ENCODE measurements around the gene PPP1R2. TPM values are rescaled to one million over a fixed set of nuclear protein-coding genes. Genes with fewer than 3 reads are reported as not detected.

The PPP1R2 gene
- total RNA-seq, 2 donors from 2014 or later, result 24.2 to 30.7 TPM

DNA sequence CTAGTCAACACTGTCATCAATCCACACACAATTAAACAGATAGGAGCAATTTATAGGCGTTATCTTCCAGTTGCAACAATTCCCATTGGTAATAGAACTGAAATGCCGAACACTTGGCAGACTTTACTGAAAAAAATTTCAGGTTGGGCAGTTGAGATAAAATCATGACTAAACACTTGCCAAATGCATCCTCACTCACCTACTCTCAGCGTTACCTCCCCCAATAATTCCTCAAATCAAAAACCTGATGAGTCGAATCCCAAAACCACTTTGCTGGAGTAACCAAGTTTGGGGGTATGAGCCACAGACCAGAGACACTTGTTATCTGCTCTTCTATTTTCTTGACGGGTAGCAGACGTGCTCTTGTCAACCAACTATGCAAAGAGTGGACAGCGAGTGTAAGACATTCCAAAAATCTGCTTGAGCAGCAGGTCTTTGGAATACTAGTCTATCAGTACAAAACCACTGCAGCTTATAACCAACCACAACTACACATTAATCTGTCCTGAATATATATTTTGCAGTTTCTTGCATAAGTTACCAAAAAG is 30.3 kb downstream of the PPP1R2 start:
- H3K27ac ChIP-seq (ENCODE audit: low read depth, low read length), result no peak overlapping the region
- DNase-seq, result no peak
- no peaks in the 10 kb centered on the region for H3K4me1 ChIP-seq (ENCODE audit: control insufficient read depth, insufficient read depth, low read length)
- no peak overlapping the region for H3K27ac Mint-ChIP-seq
- H3K4me3 Mint-ChIP-seq, result no peak overlapping the region
- TF ChIP-seq, protein P1, sequence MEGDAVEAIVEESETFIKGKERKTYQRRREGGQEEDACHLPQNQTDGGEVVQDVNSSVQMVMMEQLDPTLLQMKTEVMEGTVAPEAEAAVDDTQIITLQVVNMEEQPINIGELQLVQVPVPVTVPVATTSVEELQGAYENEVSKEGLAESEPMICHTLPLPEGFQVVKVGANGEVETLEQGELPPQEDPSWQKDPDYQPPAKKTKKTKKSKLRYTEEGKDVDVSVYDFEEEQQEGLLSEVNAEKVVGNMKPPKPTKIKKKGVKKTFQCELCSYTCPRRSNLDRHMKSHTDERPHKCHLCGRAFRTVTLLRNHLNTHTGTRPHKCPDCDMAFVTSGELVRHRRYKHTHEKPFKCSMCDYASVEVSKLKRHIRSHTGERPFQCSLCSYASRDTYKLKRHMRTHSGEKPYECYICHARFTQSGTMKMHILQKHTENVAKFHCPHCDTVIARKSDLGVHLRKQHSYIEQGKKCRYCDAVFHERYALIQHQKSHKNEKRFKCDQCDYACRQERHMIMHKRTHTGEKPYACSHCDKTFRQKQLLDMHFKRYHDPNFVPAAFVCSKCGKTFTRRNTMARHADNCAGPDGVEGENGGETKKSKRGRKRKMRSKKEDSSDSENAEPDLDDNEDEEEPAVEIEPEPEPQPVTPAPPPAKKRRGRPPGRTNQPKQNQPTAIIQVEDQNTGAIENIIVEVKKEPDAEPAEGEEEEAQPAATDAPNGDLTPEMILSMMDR (conservative IDR thresholded peaks at IDR 0.05), result no peak
- H3K36me3 Mint-ChIP-seq (ENCODE audit: low read depth), result peaks cover 44% of the 10 kb centered on the region
- WGBS, 2 experiments (ENCODE audit: insufficient coverage in 1 of 2, insufficient read length in 1 of 2), result 92 to 95% methylated on average over 7 of the region's 7 CpGs
- no peaks in the 10 kb centered on the region for H3K27me3 ChIP-seq (ENCODE audit: control insufficient read depth, insufficient read depth, low read length, poor library complexity, severe bottlenecking)
- peaks cover 48% of the 10 kb centered on the region for H3K36me3 ChIP-seq (ENCODE audit: control insufficient read depth, insufficient read depth, low read length)
- no peaks in the 10 kb centered on the region for H3K27me3 Mint-ChIP-seq (ENCODE audit: insufficient read depth)
- H3K9me3 Mint-ChIP-seq, result no peaks in the 10 kb centered on the region
- no peaks in the 10 kb centered on the region for H3K9me3 ChIP-seq (ENCODE audit: control insufficient read depth, low read length)
- no peak overlapping the region for H3K4me3 ChIP-seq (ENCODE audit: low read length)
- H3K4me1 Mint-ChIP-seq, result no peaks in the 10 kb centered on the region
- no peak overlapping the region for H3K9ac ChIP-seq (ENCODE audit: extremely low read depth, low read length, poor library complexity, severe bottlenecking)

DNA sequence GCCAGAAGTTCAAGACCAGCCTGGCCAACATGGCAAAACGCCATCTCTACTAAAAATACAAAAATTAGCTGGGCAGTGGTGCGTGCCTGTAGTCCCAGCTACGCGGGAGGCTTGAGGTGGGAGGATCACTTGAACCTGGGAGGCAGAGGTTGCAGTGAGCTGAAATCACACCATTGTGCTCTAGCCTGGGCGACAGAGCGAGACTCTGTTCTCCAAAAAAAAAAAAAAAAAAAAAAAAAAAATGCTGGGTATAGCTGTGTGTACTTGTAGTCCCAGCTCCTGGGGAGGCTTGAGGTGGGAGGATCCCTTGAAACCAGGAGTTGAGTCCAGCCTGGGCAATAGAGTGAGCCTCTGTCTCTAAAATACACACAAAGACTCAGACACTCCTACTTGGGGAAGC is 32.0 kb downstream of the PPP1R2 start:
- 95 to 100% methylated on average over 3 to 6 of the region's 6 CpGs for WGBS, 2 experiments (ENCODE audit: insufficient coverage in 1 of 2, insufficient read length in 1 of 2)
- H3K36me3 ChIP-seq (ENCODE audit: control insufficient read depth, insufficient read depth, low read length), result peaks cover 31% of the 10 kb centered on the region
- H3K27me3 Mint-ChIP-seq (ENCODE audit: insufficient read depth), result no peaks in the 10 kb centered on the region
- no peaks in the 10 kb centered on the region for H3K4me1 Mint-ChIP-seq
- TF ChIP-seq, protein P1 (conservative IDR thresholded peaks at IDR 0.05), result no peak
- H3K27me3 ChIP-seq (ENCODE audit: control insufficient read depth, insufficient read depth, low read length, poor library complexity, severe bottlenecking), result no peaks in the 10 kb centered on the region
- no peak overlapping the region for H3K4me3 ChIP-seq (ENCODE audit: low read length)
- DNase-seq, result no peak
- H3K4me1 ChIP-seq (ENCODE audit: control insufficient read depth, insufficient read depth, low read length), result no peaks in the 10 kb centered on the region
- no peak overlapping the region for H3K27ac Mint-ChIP-seq
- H3K27ac ChIP-seq (ENCODE audit: low read depth, low read length), result no peak overlapping the region
- H3K9me3 Mint-ChIP-seq, result no peaks in the 10 kb centered on the region
- H3K9me3 ChIP-seq (ENCODE audit: control insufficient read depth, low read length), result peaks cover 10% of the 10 kb centered on the region
- no peak overlapping the region for H3K9ac ChIP-seq (ENCODE audit: extremely low read depth, low read length, poor library complexity, severe bottlenecking)
- H3K36me3 Mint-ChIP-seq (ENCODE audit: low read depth), result peaks cover 42% of the 10 kb centered on the region
- no peak overlapping the region for H3K4me3 Mint-ChIP-seq

DNA sequence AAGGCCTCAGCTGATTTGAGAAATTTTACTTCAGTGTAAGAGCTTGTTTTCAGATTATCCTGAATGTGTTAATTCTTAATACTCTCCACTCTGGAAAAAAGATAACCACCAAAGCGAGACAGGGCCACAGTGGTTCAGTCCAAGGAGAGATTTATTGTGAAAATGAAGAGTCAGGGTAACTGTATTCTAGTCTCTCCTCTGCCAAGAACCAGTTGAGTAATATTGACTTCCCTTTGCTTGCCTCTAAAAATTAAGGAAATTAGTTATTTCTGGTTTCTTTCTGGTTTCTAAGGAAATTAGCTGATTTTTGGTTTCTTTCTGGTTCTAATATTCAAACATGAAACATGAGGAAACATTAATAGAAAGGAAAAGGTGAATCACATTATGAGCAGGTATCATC is 34.9 kb downstream of the PPP1R2 start:
- peaks cover 12% of the 10 kb centered on the region for H3K36me3 ChIP-seq (ENCODE audit: control insufficient read depth, insufficient read depth, low read length)
- TF ChIP-seq, protein P1 (conservative IDR thresholded peaks at IDR 0.05), result no peak
- H3K4me1 ChIP-seq (ENCODE audit: control insufficient read depth, insufficient read depth, low read length), result no peaks in the 10 kb centered on the region
- WGBS, 2 experiments (ENCODE audit: insufficient coverage in 1 of 2, insufficient read length in 1 of 2), result 92% methylated on average over 1 of the region's 1 CpG; no CpG with 5 or more reads in 1 of the 2 experiments
- Mint-ChIP-seq H3K4me1 (no peaks in the 10 kb centered on the region), H3K4me3 (no peak overlapping the region), H3K27me3 (ENCODE audit: insufficient read depth) (no peaks in the 10 kb centered on the region), H3K9me3 (no peaks in the 10 kb centered on the region), H3K27ac (no peak overlapping the region), H3K36me3 (ENCODE audit: low read depth) (peaks cover 28% of the 10 kb centered on the region)
- H3K9ac ChIP-seq (ENCODE audit: extremely low read depth, low read length, poor library complexity, severe bottlenecking), result no peak overlapping the region
- no peaks in the 10 kb centered on the region for H3K27me3 ChIP-seq (ENCODE audit: control insufficient read depth, insufficient read depth, low read length, poor library complexity, severe bottlenecking)
- H3K4me3 ChIP-seq (ENCODE audit: low read length), result no peak overlapping the region
- no peak for DNase-seq
- peaks cover 13% of the 10 kb centered on the region for H3K9me3 ChIP-seq (ENCODE audit: control insufficient read depth, low read length)
- H3K27ac ChIP-seq (ENCODE audit: low read depth, low read length), result no peak overlapping the region
